ENCODE results near the gene ADTRP.

The ADTRP gene, protein sequence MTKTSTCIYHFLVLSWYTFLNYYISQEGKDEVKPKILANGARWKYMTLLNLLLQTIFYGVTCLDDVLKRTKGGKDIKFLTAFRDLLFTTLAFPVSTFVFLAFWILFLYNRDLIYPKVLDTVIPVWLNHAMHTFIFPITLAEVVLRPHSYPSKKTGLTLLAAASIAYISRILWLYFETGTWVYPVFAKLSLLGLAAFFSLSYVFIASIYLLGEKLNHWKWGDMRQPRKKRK

DNA sequence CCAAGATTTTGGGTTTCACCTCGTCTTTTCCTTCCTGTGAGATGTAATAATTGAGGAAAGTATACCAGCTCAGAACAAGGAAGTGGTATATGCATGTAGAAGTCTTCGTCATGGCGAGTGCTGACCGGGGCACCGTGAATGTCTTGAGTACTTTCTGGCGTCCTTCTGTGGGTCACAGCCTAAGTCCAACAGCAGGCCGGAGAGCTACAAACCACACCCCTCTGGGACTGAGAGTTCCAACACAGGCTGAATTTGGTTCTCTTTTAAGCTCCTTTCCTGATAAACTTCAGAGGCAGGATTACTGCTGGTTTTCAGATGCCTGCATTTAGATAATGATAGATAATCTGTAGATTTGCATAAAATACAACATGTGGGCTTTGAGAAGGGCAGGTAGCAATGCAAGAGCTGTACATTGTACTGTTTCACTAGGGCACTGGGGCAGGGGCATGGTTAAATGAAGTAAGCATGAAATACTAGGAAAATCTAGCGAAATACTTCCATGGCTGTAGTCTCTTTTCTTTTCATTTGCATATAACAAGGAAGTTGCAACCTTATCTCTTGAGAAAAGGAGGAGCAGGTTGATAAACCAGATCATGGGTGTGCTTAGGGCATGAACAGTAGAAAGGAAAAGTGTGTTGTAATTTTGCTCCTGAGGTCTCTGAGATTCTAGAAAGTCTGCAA, at the start of gene ADTRP:
Gene ADTRP (minus strand): TSS at position 156 of the 681 bp plus-strand sequence. CDS start 44 bp downstream, at position 112.
- DNase-seq (ENCODE audit: low spot score): no peak

DNA sequence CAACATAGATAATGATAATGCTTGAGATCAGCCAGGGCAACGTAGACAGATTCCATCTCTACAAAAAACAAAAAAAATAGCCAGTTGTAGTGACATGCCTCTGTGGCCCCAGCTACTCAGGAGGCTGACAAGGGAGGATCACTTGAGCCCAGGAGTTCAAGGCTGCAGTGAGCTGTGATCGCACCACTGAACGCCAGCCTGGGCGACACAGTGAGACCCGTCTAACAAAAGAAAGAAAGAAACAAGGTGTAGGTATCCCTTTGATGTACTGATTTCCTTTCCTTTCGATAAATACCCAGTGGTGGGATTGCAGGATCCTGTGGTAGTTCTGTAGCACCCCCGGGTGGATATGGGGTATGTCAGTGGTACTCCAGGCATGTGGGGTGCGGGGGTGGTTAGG, 48.2 kb upstream of the ADTRP start:
- DNase-seq (ENCODE audit: low spot score): no peak

DNA sequence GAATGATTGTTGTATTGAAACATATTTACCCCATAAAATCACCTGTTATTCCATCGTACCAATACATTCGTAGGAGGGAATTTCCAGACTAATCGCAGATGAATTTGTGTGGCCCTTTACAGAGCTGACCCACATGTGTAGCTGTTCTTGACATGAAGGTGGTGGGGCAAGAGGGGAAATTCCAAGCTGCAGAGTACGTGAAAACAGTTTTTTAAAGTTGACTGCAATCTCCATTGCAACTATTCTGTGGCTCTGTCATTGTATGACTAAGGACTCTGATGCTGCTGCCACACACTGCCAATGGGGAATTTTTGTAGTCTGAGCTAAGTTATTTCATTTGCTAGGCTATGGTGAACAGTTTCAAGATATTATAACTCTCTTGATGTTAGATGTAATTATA, 46.4 kb upstream of the ADTRP start:
- no peak for DNase-seq (ENCODE audit: low spot score)

DNA sequence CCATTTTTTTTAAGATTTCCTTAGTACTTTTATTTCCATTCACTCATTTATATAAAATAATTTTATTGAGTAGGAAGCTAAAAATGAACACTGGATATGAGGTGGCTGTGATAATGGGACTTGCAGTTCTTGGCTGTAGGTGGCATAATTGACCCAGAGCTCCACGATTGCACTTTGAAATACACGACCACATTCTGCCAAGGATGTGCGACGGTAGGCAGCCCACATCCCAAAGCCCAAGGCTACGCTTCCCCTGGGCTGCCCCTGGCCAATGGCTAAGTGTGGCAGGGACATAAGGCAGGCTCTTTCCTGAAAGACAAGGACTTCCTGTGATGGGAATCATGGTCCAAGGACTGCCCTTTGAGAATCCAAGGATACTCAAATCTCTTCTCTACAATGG, 43.7 kb upstream of the ADTRP start:
- DNase-seq (ENCODE audit: low spot score): no peak

DNA sequence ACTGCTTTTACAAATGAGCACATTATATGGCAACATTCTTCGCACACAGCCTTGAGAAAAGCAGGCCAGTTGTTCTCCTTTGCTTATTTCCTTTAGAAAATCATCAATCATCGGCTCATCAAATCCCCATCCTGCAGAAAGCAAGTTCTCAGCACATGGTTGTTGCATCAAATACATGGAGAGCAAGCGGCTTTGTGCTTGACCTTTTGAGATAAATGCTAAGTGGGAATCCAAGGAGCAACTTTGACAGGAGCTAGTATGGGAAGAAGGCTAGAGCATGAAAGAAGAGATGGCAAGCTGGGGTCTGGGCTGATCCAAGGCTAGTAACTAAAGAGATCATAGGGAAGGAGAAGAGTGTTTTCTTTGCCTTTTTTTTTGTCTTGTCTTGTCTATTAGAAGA, 43.2 kb upstream of the ADTRP start:
- DNase-seq (ENCODE audit: low spot score): no peak

DNA sequence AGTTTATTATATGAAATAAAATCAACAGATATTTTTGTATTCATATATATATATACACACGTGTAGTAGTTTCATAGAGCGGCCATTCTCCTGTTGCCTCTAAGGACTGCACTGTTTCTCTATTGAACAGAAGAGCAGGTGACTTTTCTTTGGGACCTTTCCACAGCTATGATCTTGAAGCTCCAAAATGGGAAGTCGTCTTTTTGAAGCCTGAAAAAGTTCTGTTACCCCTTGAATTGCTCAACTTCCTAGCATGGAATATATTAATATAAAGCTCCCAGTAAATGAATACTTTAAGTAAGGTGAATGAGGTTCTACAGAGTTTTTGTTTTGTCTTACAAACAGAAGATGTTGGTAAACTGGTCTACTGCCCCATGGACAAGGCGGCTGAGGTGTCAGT, 42.2 kb upstream of the ADTRP start:
- DNase-seq (ENCODE audit: low spot score): no peak

DNA sequence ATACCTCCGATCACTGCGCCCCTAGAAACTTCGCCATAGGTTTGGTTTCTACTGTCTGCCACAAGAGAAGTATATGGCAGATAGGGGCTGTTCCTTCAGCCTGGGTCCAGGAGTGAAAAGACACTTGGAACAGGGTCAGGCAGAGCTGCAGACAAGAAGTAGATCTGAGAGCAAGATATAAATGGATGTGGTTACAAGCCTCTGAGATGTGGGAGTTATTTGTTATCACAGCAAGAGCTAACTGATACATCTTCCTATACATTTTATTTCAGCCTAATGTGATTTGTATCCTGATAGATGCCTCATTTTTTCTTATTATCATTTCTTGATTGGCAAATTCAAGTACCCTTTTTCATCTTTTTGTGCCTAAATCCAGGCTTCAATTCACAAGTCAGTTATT, 40.9 kb upstream of the ADTRP start:
- no peak for DNase-seq (ENCODE audit: low spot score)

DNA sequence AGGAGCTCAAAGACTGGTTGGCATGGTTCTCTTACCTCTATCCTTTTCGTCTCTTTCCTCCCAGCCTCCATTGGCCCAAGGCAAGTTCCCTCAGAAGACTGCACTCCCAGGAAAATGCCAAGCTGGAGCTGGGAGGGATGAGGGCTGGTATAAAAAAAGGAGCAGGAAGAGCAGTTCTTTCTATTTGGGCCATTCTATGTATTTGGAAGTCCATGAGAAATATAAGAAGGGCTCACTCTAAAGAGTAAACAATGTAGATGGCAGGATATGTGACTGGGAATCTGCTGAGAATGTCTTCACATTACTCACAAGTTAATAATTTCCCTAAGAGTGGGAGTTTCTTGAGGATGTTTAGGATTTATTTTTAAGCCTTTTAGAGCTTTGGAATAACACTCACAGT, 36.6 kb upstream of the ADTRP start:
- DNase-seq (ENCODE audit: low spot score): no peak

DNA sequence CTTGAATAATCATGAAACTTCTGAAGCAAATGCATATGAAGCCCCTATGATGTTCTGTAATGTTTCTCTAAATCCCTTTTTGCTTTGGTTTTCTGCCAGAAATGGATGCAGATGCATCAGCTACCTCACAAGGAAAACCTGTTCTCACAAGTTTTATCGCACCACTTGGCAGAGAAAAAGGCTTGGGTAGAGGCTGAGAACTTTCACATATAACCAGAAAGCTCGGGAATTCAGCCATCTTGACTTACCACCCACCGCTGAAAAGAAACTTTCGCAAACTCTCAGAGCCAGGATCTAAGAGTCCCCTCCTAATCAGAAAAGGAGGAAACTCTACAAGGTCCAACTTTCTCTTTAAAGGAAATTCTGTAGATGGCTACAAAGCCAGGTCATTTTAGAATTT, 36.2 kb upstream of the ADTRP start:
- DNase-seq (ENCODE audit: low spot score): no peak

DNA sequence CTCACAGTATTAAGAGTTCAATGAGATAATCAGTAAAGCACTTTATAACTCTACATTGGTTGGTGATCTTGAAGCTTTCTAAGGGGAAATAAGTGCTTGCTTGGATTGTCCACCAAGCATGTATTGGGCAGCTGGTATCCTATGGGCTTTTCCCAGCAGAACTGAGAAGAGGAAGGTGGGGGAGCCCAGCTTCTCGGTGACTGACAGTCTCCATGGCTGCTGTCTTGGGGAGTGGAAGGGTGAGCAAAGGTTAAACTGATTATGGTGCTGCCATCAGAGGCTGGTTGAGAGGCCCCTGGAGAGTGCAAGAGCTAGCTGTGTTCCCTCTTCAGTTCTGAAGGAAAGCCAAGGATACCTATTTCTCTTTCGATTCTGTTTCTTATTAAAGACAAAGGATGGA, 35.5 kb upstream of the ADTRP start:
- DNase-seq (ENCODE audit: low spot score): no peak

DNA sequence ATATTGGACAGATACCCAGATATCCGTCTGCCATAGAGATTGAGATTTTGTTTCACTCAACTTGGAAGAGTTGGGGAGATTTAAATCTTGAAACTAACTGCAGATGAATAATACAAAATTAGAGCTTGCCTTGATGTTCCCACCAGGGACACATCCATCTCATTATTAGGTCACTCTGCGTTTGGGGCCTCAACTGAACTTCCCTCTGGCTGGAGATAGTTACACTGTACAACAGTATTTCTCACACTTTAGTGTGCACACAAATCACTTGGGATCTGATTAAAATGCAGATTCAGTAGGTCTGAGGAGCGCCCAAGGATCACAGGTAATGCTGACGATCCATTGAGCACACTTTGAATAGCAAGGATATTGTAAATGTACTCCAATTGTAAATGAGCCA, 35.0 kb upstream of the ADTRP start:
- no peak for DNase-seq (ENCODE audit: low spot score)

DNA sequence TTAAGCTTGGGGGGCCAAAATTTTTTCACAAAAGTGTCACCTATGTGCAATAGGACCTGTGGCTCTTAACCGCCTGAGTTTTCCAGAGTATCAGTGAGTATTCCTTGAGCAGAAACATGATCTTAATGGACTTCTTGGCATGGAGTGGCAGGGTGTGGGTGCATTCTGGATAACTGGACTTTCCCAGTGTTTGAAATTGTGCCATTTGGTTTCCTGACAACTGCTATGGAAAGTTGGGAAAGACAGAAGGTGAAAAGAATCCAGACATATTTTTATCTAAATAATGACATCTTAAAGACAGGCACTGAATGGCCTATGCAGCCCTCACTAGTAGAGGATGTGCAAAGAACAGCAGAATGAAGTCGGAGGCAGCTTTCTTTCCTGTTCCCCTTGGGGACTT, 34.3 kb upstream of the ADTRP start:
- DNase-seq (ENCODE audit: low spot score): no peak

DNA sequence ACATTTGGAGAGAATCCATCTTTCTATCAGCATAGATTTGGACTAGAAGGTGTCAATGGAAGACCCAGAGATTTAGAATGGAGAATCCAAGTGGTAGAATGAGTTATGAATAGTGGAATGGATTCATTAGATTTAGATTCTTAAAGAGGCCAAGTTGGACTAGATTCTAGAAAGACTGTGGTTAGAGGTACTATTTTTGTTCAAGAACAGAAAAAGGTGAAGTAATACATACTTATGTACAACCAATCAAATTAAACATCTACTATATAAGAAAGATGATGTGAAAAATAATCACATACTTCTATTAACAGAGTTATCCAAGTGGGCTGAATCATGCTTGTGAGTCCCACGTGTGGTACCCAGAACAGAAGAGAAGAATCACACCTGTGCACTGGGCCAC, 33.8 kb upstream of the ADTRP start:
- DNase-seq (ENCODE audit: low spot score): no peak

DNA sequence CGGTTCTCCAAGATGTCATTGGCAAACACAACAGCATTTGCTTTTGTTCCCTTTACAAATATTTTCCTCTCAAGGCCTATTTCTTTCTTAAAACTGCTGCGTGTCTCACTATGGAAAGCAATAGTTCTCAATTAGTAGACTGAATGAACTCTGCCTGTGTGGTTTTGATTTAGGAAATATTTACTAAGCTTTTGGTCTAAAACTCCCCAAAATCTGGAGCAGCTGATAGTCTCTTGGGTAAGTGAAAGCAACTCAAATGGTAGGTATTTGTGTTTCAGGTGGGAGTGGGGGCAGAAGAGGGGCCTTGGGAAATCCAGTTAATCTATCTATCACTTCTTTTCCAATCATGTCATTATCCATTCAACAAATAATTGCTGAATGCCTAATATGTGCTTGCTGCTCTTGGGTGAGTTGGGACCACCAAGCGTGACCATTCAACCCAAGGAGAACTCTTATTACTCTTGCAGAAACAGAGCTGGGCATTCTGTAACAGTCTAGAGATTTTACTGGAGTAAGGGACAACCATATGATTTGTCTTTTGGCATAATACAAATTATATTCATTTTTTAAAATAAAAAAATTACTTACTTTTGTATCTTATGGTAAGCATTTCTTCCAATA, 33.2 kb upstream of the ADTRP start:
- no peak for DNase-seq (ENCODE audit: low spot score)

DNA sequence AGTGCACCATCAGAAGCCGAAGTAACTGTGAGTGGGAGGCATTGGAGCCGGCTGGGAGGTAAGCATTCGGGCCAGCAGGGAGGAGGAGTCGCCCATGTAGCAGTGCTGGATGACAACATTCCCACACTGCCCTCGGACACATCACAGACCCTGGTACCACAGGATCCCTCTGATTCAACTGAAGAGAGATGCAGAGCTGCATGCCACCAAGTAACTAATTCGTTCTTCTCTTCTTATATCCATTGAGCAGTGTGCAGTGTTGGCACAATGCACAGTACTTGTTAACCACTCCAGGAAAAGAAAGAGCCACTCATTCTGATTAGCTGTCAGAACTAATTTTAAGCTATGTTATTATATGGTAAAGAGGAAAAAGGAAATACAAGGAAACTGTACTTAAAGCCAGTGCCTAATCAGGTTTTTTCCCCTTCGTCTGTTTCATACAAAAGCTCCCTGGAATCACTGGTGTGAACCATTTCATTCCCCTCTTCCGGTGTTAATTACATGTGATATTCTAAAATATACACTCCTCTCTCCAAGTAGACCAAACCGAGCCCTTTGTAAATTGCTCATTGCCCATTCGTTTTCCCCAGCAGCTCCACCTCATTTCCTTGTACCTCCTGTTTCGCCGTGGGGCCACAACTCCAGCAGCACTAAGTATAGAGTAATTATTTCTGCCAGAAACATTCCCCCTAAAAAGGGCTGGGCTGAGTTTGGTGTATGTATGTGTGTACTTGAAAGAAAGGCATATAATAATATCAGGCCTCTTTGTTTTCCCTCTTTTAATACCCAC, 32.4 kb upstream of the ADTRP start:
- no peak for DNase-seq (ENCODE audit: low spot score)

DNA sequence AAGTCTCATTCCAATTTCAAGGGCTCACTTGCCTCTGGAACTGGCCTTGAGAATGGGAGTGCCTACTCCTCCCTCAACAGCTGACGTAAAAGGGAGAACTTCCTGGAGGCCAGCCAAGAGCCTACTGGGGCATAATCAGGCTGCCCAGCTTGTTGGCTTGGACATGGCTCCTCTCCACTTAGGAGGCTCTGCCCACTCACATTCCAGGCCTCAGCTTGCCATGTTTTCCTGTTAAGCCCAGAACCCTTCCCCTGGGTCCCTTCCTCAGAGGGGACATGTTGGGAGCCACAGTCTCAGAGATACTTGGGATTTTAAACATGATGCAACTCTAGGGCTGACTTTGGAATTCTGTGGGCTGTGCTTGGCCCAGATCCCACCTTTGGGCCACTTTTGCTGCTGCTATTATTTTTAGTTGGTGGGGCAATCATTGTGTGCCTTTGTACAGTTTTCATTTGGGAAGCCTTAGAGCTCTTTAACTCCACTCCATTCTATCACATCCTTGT, 31.5 kb upstream of the ADTRP start:
- no peak for DNase-seq (ENCODE audit: low spot score)

DNA sequence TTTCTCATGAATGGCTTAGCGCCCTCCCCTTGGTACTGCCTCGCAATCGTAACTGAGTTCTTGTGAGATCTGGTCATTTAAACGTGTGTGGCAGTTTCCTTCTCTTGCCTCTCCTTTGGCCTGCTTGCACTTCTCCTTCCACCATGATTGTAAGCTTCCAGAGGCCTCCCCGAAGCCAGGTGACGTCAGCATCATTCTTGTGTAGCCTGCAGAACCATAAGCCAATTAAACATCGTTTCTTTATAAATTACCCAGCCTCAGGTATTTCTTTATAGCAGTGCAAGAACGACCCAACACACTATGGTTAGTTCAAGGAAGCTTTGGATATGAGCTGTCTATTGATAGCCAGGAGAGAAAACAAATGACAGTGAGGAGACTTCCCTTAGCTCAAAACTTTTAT, 29.5 kb upstream of the ADTRP start:
- DNase-seq (ENCODE audit: low spot score): no peak

DNA sequence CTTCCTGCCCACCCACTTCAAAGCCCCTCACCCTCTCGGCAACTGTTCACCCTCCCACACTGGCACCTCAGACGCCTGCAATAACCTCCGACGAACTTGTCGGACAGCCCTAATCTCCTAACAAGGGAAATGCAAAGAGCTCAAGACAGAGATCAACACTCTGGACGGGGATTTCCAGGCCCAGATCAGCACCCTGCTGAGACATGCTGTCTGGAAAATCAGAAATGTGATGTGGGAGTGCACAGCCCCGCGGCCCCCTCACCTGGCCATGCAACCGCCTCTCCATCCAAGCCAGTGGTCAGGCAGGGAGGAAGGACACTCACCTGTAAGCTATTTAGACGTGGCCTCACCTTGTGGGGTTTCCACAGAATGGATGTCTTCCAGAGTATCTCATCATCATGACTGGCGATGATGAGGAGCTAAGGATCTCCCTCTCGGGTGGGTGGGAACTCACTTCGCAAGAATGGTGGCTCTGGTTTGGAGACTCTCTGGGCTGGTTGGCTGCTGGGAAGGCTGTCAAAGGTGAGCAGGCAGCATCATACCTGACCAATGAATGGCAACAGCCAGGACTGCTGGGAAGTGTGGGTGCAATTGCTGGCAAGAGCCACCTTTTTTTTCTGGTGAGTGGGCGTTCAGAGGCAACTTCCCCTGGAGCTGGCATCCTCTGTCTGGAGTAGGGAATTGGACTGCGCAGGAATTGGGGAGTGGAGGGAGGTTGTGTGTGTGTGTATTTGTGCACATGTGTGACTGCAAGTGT, 28.1 kb upstream of the ADTRP start:
- DNase-seq (ENCODE audit: low spot score): no peak

DNA sequence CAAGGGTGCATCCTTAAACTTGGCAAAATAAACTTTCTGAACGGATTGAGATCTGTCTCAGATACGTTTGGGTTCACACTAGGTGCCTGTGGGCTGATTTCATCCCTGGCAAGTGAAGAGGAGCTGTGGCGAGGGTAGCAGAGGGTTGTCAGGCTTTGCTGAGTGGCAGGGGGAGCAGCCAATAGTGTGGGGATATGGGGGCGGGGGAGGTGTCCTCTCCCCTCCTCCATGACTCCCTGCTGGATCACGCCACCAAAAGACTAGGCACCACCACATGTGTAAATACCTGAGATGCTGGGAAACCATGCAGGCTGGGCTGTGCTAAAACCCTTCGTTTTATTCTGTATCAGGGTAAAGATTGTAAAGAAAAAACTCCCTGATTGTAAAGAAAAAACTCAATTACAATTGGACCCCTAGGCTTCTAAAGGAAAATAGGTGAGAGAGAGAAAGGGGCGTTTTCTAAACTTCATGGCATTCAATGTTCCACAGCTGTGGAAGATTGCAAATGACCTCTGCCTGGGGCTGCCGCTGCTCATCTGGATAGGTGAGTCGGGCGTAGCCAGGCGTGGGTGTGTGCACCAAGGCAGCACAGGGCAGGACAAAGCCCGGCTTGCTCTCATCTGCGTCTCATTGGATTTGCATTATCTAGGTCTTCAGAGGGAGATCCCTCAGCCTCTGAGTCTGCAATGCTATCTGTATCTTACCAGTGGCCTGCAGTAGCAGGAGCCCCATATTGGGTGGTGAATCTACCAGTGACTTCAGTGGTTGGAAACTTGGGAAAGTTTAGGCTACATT, 26.9 kb upstream of the ADTRP start:
- no peak for DNase-seq (ENCODE audit: low spot score)

DNA sequence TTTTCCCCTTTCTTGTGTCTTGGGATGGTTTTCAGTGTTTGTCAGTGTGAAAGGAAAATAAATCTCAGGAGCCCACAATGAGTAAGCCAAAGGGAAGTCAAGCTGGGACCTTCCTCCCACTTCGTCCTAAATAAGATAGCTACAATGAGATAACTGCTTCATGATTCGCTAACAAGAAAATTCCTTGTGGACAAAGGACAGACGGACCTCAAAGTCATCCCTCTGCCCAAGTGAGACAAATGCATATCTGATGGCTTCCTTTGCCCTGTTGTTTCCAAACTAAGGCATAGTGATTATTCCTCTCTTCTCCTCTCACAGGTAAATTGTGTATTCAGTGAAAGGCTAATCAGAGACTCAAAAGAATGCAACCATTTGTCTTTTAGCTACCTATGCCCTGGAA, 26.1 kb upstream of the ADTRP start:
- no peak for DNase-seq (ENCODE audit: low spot score)

DNA sequence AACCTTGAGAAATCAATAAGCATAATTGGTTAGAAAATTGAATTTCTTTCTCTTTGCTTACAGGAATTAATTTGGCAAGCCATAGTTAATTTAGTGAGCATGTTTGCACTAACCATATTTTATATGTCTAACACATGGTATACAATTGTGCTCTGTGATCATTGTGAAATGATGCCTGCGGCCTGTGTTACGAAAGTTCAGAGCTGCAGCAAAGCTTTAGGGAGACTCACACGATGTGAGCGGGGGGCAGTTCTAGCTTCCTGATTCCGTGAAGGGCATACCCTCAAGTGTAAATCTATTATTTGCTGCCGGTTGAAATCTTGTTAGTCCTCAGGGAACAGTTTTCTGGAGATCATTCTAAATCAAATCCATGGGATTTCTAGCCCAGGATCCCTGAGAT, 25.5 kb upstream of the ADTRP start:
- DNase-seq (ENCODE audit: low spot score): no peak
